ENCODE results near the gene CARD18.

DNA sequence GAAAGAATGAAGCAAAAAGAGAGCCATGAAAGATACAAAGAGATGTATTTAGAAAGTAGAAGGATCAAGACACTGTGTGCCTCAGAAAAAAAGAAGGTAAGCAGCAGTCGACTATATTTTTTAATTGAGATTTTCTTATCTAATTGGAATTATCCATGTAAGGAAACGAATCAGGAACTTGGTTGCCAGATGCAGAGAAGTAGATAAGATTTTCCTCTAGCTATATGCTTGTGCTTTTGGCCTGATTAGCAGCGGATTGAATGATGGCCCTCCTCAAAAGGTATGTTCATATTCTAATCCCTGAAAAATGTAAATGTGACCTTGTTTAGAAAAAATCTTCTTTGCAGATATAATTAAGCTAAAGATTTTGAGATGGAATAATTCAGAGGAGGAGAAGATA is 43.9 kb upstream of the CARD18 start:
- TF ChIP-seq, protein P1, sequence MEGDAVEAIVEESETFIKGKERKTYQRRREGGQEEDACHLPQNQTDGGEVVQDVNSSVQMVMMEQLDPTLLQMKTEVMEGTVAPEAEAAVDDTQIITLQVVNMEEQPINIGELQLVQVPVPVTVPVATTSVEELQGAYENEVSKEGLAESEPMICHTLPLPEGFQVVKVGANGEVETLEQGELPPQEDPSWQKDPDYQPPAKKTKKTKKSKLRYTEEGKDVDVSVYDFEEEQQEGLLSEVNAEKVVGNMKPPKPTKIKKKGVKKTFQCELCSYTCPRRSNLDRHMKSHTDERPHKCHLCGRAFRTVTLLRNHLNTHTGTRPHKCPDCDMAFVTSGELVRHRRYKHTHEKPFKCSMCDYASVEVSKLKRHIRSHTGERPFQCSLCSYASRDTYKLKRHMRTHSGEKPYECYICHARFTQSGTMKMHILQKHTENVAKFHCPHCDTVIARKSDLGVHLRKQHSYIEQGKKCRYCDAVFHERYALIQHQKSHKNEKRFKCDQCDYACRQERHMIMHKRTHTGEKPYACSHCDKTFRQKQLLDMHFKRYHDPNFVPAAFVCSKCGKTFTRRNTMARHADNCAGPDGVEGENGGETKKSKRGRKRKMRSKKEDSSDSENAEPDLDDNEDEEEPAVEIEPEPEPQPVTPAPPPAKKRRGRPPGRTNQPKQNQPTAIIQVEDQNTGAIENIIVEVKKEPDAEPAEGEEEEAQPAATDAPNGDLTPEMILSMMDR (IDR thresholded peaks at IDR 0.05): no peak
- no peak for TF ChIP-seq POLR2A (IDR thresholded peaks at IDR 0.05)
